Measurements from ENCODE around the gene LDB2.

Gene LDB2

DNA sequence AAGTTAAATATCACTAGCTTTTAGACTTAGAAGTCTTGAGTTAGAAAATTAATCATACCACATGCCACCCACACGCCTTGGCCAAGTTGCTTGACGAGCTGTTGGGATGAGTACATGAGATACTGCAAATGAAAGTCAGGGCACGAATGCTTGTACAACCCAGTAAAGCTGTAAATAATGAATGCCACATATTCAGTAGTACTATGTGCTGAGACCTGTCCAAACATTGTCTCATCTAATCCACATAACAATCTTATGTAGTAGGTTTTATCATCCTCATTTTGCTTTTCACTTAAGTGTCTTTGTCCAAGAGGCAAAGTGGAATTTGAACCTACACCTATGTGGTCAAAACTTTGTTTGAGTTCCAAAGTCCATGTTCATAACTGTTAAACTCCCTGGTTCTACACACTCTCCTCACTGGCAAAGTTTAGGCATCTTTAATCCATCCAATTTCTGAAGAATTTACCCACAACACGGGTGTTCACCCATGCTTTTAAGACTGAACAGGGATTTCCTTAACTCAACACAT lies 74.1 kb downstream of the LDB2 start:
- TF ChIP-seq, protein P1, sequence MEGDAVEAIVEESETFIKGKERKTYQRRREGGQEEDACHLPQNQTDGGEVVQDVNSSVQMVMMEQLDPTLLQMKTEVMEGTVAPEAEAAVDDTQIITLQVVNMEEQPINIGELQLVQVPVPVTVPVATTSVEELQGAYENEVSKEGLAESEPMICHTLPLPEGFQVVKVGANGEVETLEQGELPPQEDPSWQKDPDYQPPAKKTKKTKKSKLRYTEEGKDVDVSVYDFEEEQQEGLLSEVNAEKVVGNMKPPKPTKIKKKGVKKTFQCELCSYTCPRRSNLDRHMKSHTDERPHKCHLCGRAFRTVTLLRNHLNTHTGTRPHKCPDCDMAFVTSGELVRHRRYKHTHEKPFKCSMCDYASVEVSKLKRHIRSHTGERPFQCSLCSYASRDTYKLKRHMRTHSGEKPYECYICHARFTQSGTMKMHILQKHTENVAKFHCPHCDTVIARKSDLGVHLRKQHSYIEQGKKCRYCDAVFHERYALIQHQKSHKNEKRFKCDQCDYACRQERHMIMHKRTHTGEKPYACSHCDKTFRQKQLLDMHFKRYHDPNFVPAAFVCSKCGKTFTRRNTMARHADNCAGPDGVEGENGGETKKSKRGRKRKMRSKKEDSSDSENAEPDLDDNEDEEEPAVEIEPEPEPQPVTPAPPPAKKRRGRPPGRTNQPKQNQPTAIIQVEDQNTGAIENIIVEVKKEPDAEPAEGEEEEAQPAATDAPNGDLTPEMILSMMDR (IDR thresholded peaks at IDR 0.05; ENCODE audit: low read depth, low read length, missing control alignments), result no peak
- H3K4me3 ChIP-seq (ENCODE audit: low read depth, low read length), result no peak overlapping the region
- no peak for DNase-seq (ENCODE audit: low read depth)

DNA sequence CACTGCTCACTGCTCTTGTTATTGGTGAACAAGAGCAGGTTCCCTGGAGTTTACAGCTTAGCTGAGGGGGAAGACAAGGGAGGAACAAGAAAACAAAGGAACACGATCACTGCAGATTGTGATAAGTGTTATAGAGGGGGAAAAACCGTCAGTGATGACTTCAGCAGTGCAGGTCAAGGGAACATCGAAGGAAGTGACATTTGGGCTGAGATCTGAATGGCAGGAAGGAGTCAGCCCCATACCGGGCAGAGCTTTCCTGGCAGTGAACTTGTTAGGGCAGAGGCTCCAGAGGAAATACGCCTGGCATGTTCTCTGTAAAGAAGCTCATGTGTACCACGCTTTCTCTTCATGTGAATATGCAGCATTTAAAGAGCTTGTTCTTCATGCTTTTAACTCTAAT lies 78.1 kb downstream of the LDB2 start:
- DNase-seq (ENCODE audit: low read depth), result no peak

DNA sequence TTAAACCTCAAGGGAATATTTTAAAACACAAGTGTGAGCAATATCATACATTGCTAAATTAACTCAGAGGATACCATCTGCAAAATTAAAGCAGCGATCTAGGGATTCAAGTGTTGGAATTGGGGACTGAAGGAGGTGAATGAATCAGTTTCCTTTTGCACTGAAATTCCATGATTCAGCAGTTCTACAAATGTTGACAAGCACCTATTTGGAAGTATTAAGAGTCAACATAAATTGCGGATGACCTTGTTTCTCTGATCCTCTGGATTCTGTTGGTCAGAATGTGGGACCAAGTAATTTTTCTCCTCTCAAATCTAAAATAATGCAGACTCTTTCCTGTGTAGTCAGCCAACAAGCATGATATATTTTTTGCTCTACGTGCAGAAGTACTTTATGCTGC lies 78.8 kb downstream of the LDB2 start:
- TF ChIP-seq, protein P1 (IDR thresholded peaks at IDR 0.05; ENCODE audit: low read depth, low read length, missing control alignments), result no peak
- no peak for DNase-seq (ENCODE audit: low read depth)
- H3K4me3 ChIP-seq (ENCODE audit: low read depth, low read length), result no peak overlapping the region

More for the DNA sequence above, 78.1 kb downstream of the LDB2 start:
- TF ChIP-seq, protein P1 (IDR thresholded peaks at IDR 0.05; ENCODE audit: low read depth, low read length, missing control alignments), result no peak
- H3K4me3 ChIP-seq (ENCODE audit: low read depth, low read length), result no peak overlapping the region

DNA sequence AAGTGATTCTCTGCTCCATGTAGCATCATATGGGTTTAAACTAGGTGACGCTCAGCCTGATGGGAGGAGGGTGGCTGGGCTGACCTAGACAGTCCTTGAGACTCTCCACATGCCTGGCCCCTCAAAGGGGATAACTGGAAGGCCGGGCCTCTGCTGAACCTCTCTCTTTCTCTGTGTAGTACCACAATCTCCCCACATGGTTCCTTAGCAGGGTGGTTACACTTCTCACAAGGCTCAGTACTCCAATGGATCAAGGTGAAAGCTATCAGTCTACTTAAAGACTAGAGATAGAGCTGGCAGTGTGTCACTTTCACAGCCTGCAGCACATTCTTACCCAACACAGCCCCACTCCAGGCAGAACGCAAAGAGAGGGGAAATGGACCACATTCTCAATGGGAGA lies 80.4 kb downstream of the LDB2 start:
- TF ChIP-seq, protein P1 (IDR thresholded peaks at IDR 0.05; ENCODE audit: low read depth, low read length, missing control alignments), result no peak
- H3K4me3 ChIP-seq (ENCODE audit: low read depth, low read length), result no peak overlapping the region
- no peak for DNase-seq (ENCODE audit: low read depth)

DNA sequence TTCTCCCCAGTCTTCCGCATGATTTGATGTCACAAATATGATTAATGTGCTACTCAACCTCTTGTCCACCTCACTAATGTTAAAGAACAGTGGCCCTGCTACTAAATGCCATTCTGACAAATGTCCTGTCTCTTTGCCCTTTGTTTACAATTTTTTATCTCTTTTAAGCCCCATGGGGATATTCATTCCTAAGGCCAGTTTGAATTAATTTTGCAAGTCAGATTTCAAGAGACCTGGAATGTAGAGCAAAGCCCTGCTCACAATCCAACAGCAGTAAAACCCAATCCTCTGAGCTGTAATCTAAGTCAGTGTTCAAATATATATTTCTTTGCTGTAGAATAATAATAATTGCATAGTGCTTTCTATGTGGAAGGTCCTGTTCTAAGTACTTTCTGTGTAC lies 81.2 kb downstream of the LDB2 start:
- TF ChIP-seq, protein P1 (IDR thresholded peaks at IDR 0.05; ENCODE audit: low read depth, low read length, missing control alignments), result no peak
- H3K4me3 ChIP-seq (ENCODE audit: low read depth, low read length), result no peak overlapping the region
- no peak for DNase-seq (ENCODE audit: low read depth)

DNA sequence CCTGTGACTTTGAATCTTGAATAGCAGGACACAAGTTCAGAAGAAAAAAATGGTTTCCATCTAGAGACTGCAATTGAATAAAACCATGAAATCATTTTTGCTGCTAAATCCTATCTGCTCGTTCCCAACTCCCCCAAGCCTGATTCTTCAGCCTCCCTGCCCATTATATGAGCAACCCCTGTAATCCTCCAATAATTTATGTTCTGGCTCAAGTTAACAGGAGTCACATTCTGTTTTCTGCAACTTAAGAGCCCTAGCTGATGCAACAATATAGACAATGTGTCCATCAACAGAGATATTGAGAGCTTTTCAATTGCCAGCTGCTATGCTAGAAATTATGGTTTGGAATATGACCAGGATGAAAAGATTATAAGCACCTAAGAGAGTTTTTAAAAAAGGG lies 84.1 kb downstream of the LDB2 start:
- TF ChIP-seq, protein P1 (IDR thresholded peaks at IDR 0.05; ENCODE audit: low read depth, low read length, missing control alignments), result no peak
- DNase-seq (ENCODE audit: low read depth), result no peak

DNA sequence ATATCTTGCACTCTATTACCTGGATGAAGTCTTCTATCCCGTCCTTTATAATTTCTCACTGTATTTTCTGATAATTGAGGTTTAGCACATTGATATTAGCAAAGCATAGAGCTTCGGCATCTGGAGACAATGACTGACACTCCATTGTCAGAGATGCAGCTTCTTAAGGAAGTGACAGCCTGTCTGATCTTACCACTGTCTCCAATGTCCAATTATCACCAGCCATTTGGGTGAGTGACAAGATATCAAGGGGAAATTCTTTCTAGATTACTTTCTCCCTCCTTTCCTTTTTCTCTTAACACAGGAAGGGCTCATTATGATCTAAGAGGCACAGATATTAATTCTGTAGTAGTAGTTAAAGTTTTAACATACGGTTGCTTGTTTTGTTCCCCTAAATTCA lies 86.4 kb downstream of the LDB2 start:
- DNase-seq (ENCODE audit: low read depth), result no peak
- H3K4me3 ChIP-seq (ENCODE audit: low read depth, low read length), result no peak overlapping the region
- TF ChIP-seq, protein P1 (IDR thresholded peaks at IDR 0.05; ENCODE audit: low read depth, low read length, missing control alignments), result no peak

More for the DNA sequence above, 84.1 kb downstream of the LDB2 start:
- no peak overlapping the region for H3K4me3 ChIP-seq (ENCODE audit: low read depth, low read length)
